WTC11 (cell line): Measurements from ENCODE around the gene EBLN2. TPM values are rescaled to one million over a fixed set of nuclear protein-coding genes. Genes with fewer than 3 reads are reported as not detected.

Source experiments
- ATAC-seq: fragments of 200-7000 bp; cut with Tn5 transposase; 2 replicates; pipeline ENCODE4 v1.10.0; 2021; ENCODE audit warnings: mild to moderate bottlenecking, moderate library complexity
- CTCF ChIA-PET: fragments of 300-600 bp; sonication (Branson Sonifier 250); formaldehyde crosslinking; loops from one replicate; lab custom pipeline; 2021; ENCODE audit warnings: antibody characterized with exemption; lab: Charles Lee
- POLR2A ChIA-PET: fragments of 350-600 bp; sonication (Branson Sonifier 250); formaldehyde crosslinking; loops from one replicate; lab custom pipeline; 2021; ENCODE audit warnings: antibody characterized with exemption; lab: Charles Lee
- DNase-seq: peaks from one replicate; pipeline ENCODE4 v3.0.0; 2021; ENCODE audit warnings: low spot score
- H3K27ac Mint-ChIP-seq: 2 replicates; pipeline ENCODE4 v1.8.0; 2021; ENCODE audit warnings: mixed read lengths
- H3K27me3 Mint-ChIP-seq: 2 replicates; pipeline ENCODE4 v1.8.0; 2021; ENCODE audit warnings: low read depth, mild to moderate bottlenecking, moderate library complexity, mixed read lengths
- H3K36me3 Mint-ChIP-seq: 2 replicates; pipeline ENCODE4 v1.8.0; 2021; ENCODE audit warnings: mixed read lengths
- H3K4me1 Mint-ChIP-seq: 2 replicates; pipeline ENCODE4 v1.8.0; 2022; ENCODE audit warnings: mixed read lengths
- H3K4me3 Mint-ChIP-seq: 2 replicates; pipeline ENCODE4 v1.8.0; 2021; ENCODE audit warnings: mild to moderate bottlenecking, moderate library complexity, mixed read lengths
- H3K9me3 Mint-ChIP-seq: 2 replicates; pipeline ENCODE4 v1.8.0; 2021; ENCODE audit warnings: mixed read lengths
- ATF2 ChIP-seq: sonication (generic); formaldehyde crosslinking; IDR thresholded peaks from 2 replicates; pipeline ENCODE4 v1.8.1; 2022; ENCODE audit warnings: low read depth, missing genetic modification reagents, borderline replicate concordance
- CTCF ChIP-seq: fragments of 200-600 bp; IDR thresholded peaks from 2 replicates; pipeline ENCODE4 v1.8.0; 2022; ENCODE audit warnings: antibody characterized with exemption
- E2F1 ChIP-seq: sonication (generic); formaldehyde crosslinking; IDR thresholded peaks from 2 replicates; pipeline ENCODE4 v1.8.0; 2022; ENCODE audit warnings: mild to moderate bottlenecking, missing genetic modification reagents
- ELF4 ChIP-seq: sonication (generic); formaldehyde crosslinking; IDR thresholded peaks from 2 replicates; pipeline ENCODE4 v1.8.1; 2022; ENCODE audit warnings: low read depth, mild to moderate bottlenecking, moderate library complexity, missing genetic modification reagents
- EMX1 ChIP-seq: fragments of 250-450 bp; sonication (Bioruptor Pico); IDR thresholded peaks from 2 replicates; pipeline ENCODE4 v1.8.0; 2021; ENCODE audit warnings: mild to moderate bottlenecking
- FOXP1 ChIP-seq: sonication (generic); formaldehyde crosslinking; IDR thresholded peaks from 2 replicates; pipeline ENCODE4 v1.8.0; 2022; ENCODE audit warnings: missing genetic modification reagents, mild to moderate bottlenecking, moderate library complexity, borderline replicate concordance
- JAZF1 ChIP-seq: fragments of 250-450 bp; sonication (Bioruptor Pico); IDR thresholded peaks from 2 replicates; pipeline ENCODE4 v1.9.0; 2021; ENCODE audit warnings: moderate library complexity, mild to moderate bottlenecking, inconsistent platforms
- KAT7 ChIP-seq: sonication (generic); formaldehyde crosslinking; IDR thresholded peaks from 2 replicates; pipeline ENCODE4 v1.8.1; 2023; ENCODE audit warnings: missing genetic modification reagents, mild to moderate bottlenecking, borderline replicate concordance
- MAX ChIP-seq: sonication (generic); formaldehyde crosslinking; IDR thresholded peaks from 2 replicates; pipeline ENCODE4 v1.8.0; 2022; ENCODE audit warnings: mild to moderate bottlenecking, missing genetic modification reagents
- MLX ChIP-seq: sonication (generic); formaldehyde crosslinking; IDR thresholded peaks from 2 replicates; pipeline ENCODE4 v1.8.1; 2023; ENCODE audit warnings: mild to moderate bottlenecking, missing genetic modification reagents, moderate library complexity
- MYBL2 ChIP-seq: sonication (generic); formaldehyde crosslinking; IDR thresholded peaks from 2 replicates; pipeline ENCODE4 v1.8.1; 2023; ENCODE audit warnings: mild to moderate bottlenecking, moderate library complexity, missing genetic modification reagents
- NR3C1 ChIP-seq: sonication (generic); formaldehyde crosslinking; conservative IDR thresholded peaks from 2 replicates; pipeline ENCODE4 v1.8.1; 2023; ENCODE audit warnings: low read depth, mild to moderate bottlenecking, missing genetic modification reagents
- PRDM15 ChIP-seq: sonication (generic); formaldehyde crosslinking; IDR thresholded peaks from 2 replicates; pipeline ENCODE4 v1.8.0; 2022; ENCODE audit warnings: missing genetic modification reagents
- SMAD3 ChIP-seq: sonication (generic); formaldehyde crosslinking; IDR thresholded peaks from 2 replicates; pipeline ENCODE4 v1.8.0; 2022; ENCODE audit warnings: missing genetic modification reagents, mild to moderate bottlenecking, borderline replicate concordance
- ZNF532 ChIP-seq: fragments of 250-450 bp; sonication (Bioruptor Pico); IDR thresholded peaks from 2 replicates; pipeline ENCODE4 v1.9.0; 2021; ENCODE audit warnings: mild to moderate bottlenecking, borderline replicate concordance
- total RNA-seq: library from RNA; stranded (reverse); gene quantifications from 3 replicates; pipeline ENCODE4 v1.2.3, GENCODE V29; 2021

EBLN2 gene
- total RNA-seq, 1 experiment from 2014 or later = 4.3 TPM

GRCh38 chr3:73028803-73029202, 32.7 kb upstream of the EBLN2 start (continued):
- TF ChIP-seq E2F1 = no peak
- no peak for TF ChIP-seq EMX1 (CRISPR knock-in tag)
- no peak for TF ChIP-seq FOXP1 (CRISPR knock-in tag)
- TF ChIP-seq MAX = no peak

- TF ChIP-seq NR3C1 (CRISPR knock-in tag) (no peak), KAT7 (CRISPR knock-in tag) (no peak), ATF2 (CRISPR knock-in tag) (no peak), ZNF532 (CRISPR knock-in tag) (no peak), MLX (CRISPR knock-in tag) (no peak), ELF4 (CRISPR knock-in tag) (no peak), SMAD3 (CRISPR knock-in tag) (no peak), CTCF (no peak), PRDM15 (CRISPR knock-in tag) (no peak), MYBL2 (CRISPR knock-in tag) (no peak), JAZF1 (CRISPR knock-in tag) (no peak)
- TF ChIP-seq, all 79 proteins: peak for 0
- DNase-seq = no peak
- Mint-ChIP-seq H3K9me3 (no peaks in the 10 kb centered on the region), H3K36me3 (no peaks in the 10 kb centered on the region; the same call in 1 of the 2 replicates), H3K4me3 (no peak overlapping the region), H3K4me1 (peaks cover 68% of the 10 kb centered on the region), H3K27me3 (no peaks in the 10 kb centered on the region), H3K27ac (peak overlapping the region; percentile 67)
- ChIA-PET POLR2A (no interaction called here), CTCF (no interaction called here)
- no peak for ATAC-seq
These were observed 32.1 kb upstream of the EBLN2 start for GRCh38 chr3:73029321-73029796.
